Measurements from ENCODE around the gene COL6A1.

- TF ChIP-seq CTCF (conservative IDR thresholded peaks at IDR 0.05 in 1 of 2, IDR thresholded peaks at IDR 0.05 in 1 of 2; ENCODE audit: low read depth in 1 of 2, low read length in 2 of 2) (no peak), EZH2 (IDR thresholded peaks at IDR 0.05; ENCODE audit: low read length, missing control alignments) (no peak)
Observed at GRCh38 chr21:45969921-45970673, 11.5 kb upstream of the COL6A1 start.
